ENCODE results near the gene IQCM. TPM values are rescaled to one million over a fixed set of nuclear protein-coding genes. Genes with fewer than 3 reads are reported as not detected.

IQCM gene
- total and polyA plus RNA-seq, 11 donors, result not detected

- H3K9me3 ChIP-seq, result peaks cover 0 to 17% (median 7%) of the 10 kb centered on the region in 12 donors
- H3K36me3 ChIP-seq, result no peaks in the 10 kb centered on the region
- H3K27ac ChIP-seq, result no peak overlapping the region
- 59 to 63% (median 60%) methylated on average over 3 of the region's 3 CpGs for WGBS, 4 donors
- intact Hi-C loops (cut with DNase I), result loop anchor here in 1 of 10 donors (10.0 kb wide), 1 partner anchor 166 kb away; no protein-coding TSS in a partner anchor
- no peak for DNase-seq
- no peak for TF ChIP-seq POLR2A (IDR thresholded peaks at IDR 0.05)
- TF ChIP-seq, protein P1, sequence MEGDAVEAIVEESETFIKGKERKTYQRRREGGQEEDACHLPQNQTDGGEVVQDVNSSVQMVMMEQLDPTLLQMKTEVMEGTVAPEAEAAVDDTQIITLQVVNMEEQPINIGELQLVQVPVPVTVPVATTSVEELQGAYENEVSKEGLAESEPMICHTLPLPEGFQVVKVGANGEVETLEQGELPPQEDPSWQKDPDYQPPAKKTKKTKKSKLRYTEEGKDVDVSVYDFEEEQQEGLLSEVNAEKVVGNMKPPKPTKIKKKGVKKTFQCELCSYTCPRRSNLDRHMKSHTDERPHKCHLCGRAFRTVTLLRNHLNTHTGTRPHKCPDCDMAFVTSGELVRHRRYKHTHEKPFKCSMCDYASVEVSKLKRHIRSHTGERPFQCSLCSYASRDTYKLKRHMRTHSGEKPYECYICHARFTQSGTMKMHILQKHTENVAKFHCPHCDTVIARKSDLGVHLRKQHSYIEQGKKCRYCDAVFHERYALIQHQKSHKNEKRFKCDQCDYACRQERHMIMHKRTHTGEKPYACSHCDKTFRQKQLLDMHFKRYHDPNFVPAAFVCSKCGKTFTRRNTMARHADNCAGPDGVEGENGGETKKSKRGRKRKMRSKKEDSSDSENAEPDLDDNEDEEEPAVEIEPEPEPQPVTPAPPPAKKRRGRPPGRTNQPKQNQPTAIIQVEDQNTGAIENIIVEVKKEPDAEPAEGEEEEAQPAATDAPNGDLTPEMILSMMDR (IDR thresholded peaks at IDR 0.05), result no peak
- no peak for ATAC-seq
- no peaks in the 10 kb centered on the region for H3K4me1 ChIP-seq
- no peaks in the 10 kb centered on the region for H3K27me3 ChIP-seq
- no peak overlapping the region for H3K4me3 ChIP-seq
Measured at GRCh38 chr4:149718500-149718899, 97.1 kb downstream of the IQCM start.

DNA sequence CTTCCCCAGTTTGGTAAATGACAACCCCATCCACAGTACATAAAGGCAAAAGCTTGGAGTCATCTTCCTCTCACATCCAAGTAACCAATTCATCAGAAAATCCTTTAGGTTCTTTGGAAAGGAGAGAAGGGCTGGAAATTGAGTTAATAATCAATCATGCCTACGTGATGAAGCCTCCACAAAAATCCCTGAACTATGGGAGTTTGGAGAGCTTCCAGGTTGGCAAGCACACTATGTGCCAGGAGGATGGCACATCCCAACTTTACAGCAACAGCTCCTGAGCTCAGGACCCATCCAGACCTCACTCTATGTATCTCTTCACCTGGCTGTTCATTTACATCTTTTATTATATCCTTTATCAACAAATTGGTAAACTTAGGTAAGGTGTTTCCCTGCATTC lies 98.9 kb downstream of the IQCM start:
- H3K36me3 ChIP-seq, result no peaks in the 10 kb centered on the region
- H3K9me3 ChIP-seq, result peaks cover 0 to 17% (median 6%) of the 10 kb centered on the region in 12 donors
- ATAC-seq, result no peak
- no peak overlapping the region for H3K4me3 ChIP-seq
- no peaks in the 10 kb centered on the region for H3K27me3 ChIP-seq
- no peak overlapping the region for H3K27ac ChIP-seq
- TF ChIP-seq, protein P1 (IDR thresholded peaks at IDR 0.05), result no peak
- no peak for TF ChIP-seq POLR2A (IDR thresholded peaks at IDR 0.05)
- intact Hi-C loops (cut with DNase I), result loop anchor here in 1 of 10 donors (10.0 kb wide), 1 partner anchor 168 kb away; no protein-coding TSS in a partner anchor
- no peak for DNase-seq
- WGBS, 4 donors, result 80 to 92% (median 85%) methylated on average over 1 of the region's 1 CpG
- peaks cover 0 to 9% (median 2%) of the 10 kb centered on the region in 12 donors for H3K4me1 ChIP-seq

GRCh38 chr4:149715822-149716585 lies 99.6 kb downstream of the IQCM start:
- peaks cover 0 to 14% (median 3%) of the 10 kb centered on the region in 12 donors for H3K4me1 ChIP-seq
- DNase-seq, result peak in 2 of 5 donors; percentile 22 to 44
- ATAC-seq, result no peak
- H3K4me3 ChIP-seq, result no peak overlapping the region
- TF ChIP-seq, protein P1 (IDR thresholded peaks at IDR 0.05), result no peak
- no peak for TF ChIP-seq POLR2A (IDR thresholded peaks at IDR 0.05)
- peaks cover 0 to 17% (median 6%) of the 10 kb centered on the region in 12 donors for H3K9me3 ChIP-seq
- no peaks in the 10 kb centered on the region for H3K36me3 ChIP-seq
- WGBS, 4 donors, result 90 to 99% (median 91%) methylated on average over 9 to 14 of the region's 14 CpGs
- intact Hi-C loops (cut with DNase I), result loop anchor here in 1 of 10 donors (10.0 kb wide), 1 partner anchor 169 kb away; no protein-coding TSS in a partner anchor
- H3K27me3 ChIP-seq, result no peaks in the 10 kb centered on the region
- H3K27ac ChIP-seq, result no peak overlapping the region

GRCh38 chr4:149713031-149713430 lies 102.6 kb downstream of the IQCM start:
- no peaks in the 10 kb centered on the region for H3K36me3 ChIP-seq
- H3K4me3 ChIP-seq, result no peak overlapping the region
- TF ChIP-seq, protein P1 (IDR thresholded peaks at IDR 0.05), result no peak
- no peak for TF ChIP-seq POLR2A (IDR thresholded peaks at IDR 0.05)
- WGBS, 4 donors, result 48 to 75% (median 63%) methylated on average over 3 of the region's 3 CpGs
- no peaks in the 10 kb centered on the region for H3K27me3 ChIP-seq
- no peak overlapping the region for H3K27ac ChIP-seq
- intact Hi-C loops (cut with DNase I), result loop anchor here in 1 of 10 donors (10.0 kb wide), 1 partner anchor 172 kb away; no protein-coding TSS in a partner anchor
- peaks cover 0 to 15% (median 3%) of the 10 kb centered on the region in 12 donors for H3K4me1 ChIP-seq
- no peak for DNase-seq
- peaks cover 0 to 17% (median 6%) of the 10 kb centered on the region in 12 donors for H3K9me3 ChIP-seq
- ATAC-seq, result no peak

All from heart left ventricle (tissue), 16 donors.